HG03442 (cell line): ENCODE measurements around the gene DSP.

Experiments used
- ATAC-seq: cut with Tn5 transposase; IDR thresholded peaks from one replicate; pipeline ENCODE4 v1.9.1; 2021; ENCODE audit warnings: mild to moderate bottlenecking, moderate library complexity; ENCODE audit not compliant: unreplicated experiment

DSP gene

GRCh38 chr6:7537565-7538174 lies 3.8 kb upstream of the DSP start:
- no peak for ATAC-seq

GRCh38 chr6:7538484-7538883 lies 3.0 kb upstream of the DSP start:
- ATAC-seq, result no peak

- ATAC-seq, result no peak
Observed at GRCh38 chr6:7540595-7540994, 876 bp upstream of the DSP start.

- ATAC-seq, result no peak
Observed at GRCh38 chr6:7542065-7542873, 798 bp downstream of the DSP start.

GRCh38 chr6:7542874-7543624 lies 1.6 kb downstream of the DSP start:
- ATAC-seq, result no peak

GRCh38 chr6:7543789-7544424 lies 2.4 kb downstream of the DSP start:
- ATAC-seq, result no peak

GRCh38 chr6:7544597-7544996 lies 3.1 kb downstream of the DSP start:
- no peak for ATAC-seq

- ATAC-seq, result no peak
Observed at GRCh38 chr6:7545316-7546019, 4.0 kb downstream of the DSP start.

- ATAC-seq, result no peak
Observed at GRCh38 chr6:7546020-7546369, 4.5 kb downstream of the DSP start.

- no peak for ATAC-seq
Observed at GRCh38 chr6:7546383-7546782, 4.9 kb downstream of the DSP start.

- ATAC-seq, result no peak
Observed at GRCh38 chr6:7546896-7547295, 5.4 kb downstream of the DSP start.

- ATAC-seq, result no peak
Observed at GRCh38 chr6:7547315-7547714, 5.8 kb downstream of the DSP start.

GRCh38 chr6:7550433-7550801 lies 8.9 kb downstream of the DSP start:
- ATAC-seq, result no peak

- no peak for ATAC-seq
Observed at GRCh38 chr6:7554533-7555275, 13.2 kb downstream of the DSP start.

- ATAC-seq, result no peak
Observed at GRCh38 chr6:7555671-7556070, 14.2 kb downstream of the DSP start.

GRCh38 chr6:7556394-7557106 lies 15.1 kb downstream of the DSP start:
- no peak for ATAC-seq

- ATAC-seq, result no peak
Observed at GRCh38 chr6:7557652-7558051, 16.2 kb downstream of the DSP start.

GRCh38 chr6:7558781-7559180 lies 17.3 kb downstream of the DSP start:
- no peak for ATAC-seq

GRCh38 chr6:7559196-7559595 lies 17.7 kb downstream of the DSP start:
- no peak for ATAC-seq
